Measurements from ENCODE around the gene AMZ2. TPM values are rescaled to one million over a fixed set of nuclear protein-coding genes. Genes with fewer than 3 reads are reported as not detected.
A peak's percentile ranks its signal among the peaks of the same experiment; 100 is the strongest.
"Not testable (repeated sequence)": the region's sequence is repeated elsewhere in the genome, so short reads cannot be mapped to it uniquely, and the experiment has no call there.

The AMZ2 gene
- total RNA-seq, 2 donors from 2014 or later = 31.5 to 44.1 TPM

GRCh38 chr17:68235336-68235791, 12.5 kb upstream of the AMZ2 start:
- H3K9me3 ChIP-seq; intact Hi-C loops (cut with DNase I); H3K4me1 ChIP-seq; DNase-seq; H3K36me3 ChIP-seq; H3K27me3 ChIP-seq; H3K4me3 ChIP-seq; H3K27ac ChIP-seq: not testable (repeated sequence)
- H3K9ac ChIP-seq (ENCODE audit: low read depth in 2 of 2, low read length in 2 of 2) = peak overlapping the region in 1 of 2 donors; percentile 24

GRCh38 chr17:68237369-68238163, 10.3 kb upstream of the AMZ2 start:
- H3K9ac ChIP-seq (ENCODE audit: low read depth in 2 of 2, low read length in 2 of 2); H3K27me3 ChIP-seq; H3K4me3 ChIP-seq; H3K4me1 ChIP-seq; H3K9me3 ChIP-seq; intact Hi-C loops (cut with DNase I); H3K36me3 ChIP-seq: not testable (repeated sequence)
- H3K27ac ChIP-seq = peak overlapping the region; percentile 66
- DNase-seq = peak; percentile 29

DNA sequence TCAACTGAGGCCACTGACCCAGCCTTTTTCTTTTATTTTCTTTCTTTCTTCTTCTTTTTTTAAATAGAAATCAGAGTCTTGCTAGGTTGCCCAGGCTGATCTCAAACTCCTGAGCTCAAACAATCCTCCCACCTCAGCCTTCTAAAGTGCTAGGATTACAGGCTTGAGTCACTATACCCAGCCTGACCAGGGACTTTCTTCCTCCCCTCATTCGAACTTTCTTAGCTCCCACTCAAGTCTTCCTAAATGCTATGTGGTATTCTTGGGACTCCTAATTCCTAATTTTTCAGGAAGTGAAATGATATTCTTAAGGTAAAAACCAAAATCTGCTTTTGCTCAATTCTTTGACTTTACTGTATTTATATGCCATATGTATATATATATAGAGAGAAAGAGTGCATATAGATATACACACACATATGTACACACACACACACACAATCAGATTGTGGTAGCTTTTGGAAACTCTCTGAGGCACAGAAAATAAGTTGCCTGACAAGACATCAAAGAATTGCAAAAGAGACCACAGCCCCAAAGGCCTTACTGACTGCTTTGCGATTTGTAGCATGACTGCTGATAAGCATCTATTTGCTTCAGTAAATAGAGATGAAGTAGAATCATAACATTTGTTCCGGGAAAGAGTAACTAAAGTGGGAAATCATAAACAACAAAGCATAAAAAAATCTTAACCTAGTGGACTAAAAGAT, 9.5 kb upstream of the AMZ2 start:
- intact Hi-C loops (cut with DNase I) = no loop called here
- H3K9me3 ChIP-seq = no peaks in the 10 kb centered on the region
- H3K36me3 ChIP-seq = no peaks in the 10 kb centered on the region
- no peak overlapping the region for H3K4me3 ChIP-seq
- TF ChIP-seq, protein P1, sequence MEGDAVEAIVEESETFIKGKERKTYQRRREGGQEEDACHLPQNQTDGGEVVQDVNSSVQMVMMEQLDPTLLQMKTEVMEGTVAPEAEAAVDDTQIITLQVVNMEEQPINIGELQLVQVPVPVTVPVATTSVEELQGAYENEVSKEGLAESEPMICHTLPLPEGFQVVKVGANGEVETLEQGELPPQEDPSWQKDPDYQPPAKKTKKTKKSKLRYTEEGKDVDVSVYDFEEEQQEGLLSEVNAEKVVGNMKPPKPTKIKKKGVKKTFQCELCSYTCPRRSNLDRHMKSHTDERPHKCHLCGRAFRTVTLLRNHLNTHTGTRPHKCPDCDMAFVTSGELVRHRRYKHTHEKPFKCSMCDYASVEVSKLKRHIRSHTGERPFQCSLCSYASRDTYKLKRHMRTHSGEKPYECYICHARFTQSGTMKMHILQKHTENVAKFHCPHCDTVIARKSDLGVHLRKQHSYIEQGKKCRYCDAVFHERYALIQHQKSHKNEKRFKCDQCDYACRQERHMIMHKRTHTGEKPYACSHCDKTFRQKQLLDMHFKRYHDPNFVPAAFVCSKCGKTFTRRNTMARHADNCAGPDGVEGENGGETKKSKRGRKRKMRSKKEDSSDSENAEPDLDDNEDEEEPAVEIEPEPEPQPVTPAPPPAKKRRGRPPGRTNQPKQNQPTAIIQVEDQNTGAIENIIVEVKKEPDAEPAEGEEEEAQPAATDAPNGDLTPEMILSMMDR (IDR thresholded peaks at IDR 0.05) = no peak
- peak overlapping the region; percentile 66 for H3K27ac ChIP-seq
- no peak for DNase-seq
- H3K9ac ChIP-seq (ENCODE audit: low read depth in 2 of 2, low read length in 2 of 2) = no peak overlapping the region
- no peaks in the 10 kb centered on the region for H3K27me3 ChIP-seq
- no peaks in the 10 kb centered on the region for H3K4me1 ChIP-seq

GRCh38 chr17:68238871-68239253, 9.0 kb upstream of the AMZ2 start:
- Histone ChIP-seq H3K4me3 (no peak overlapping the region), H3K27ac (peak overlapping the region; percentile 47), H3K27me3 (no peaks in the 10 kb centered on the region), H3K9ac (ENCODE audit: low read depth in 2 of 2, low read length in 2 of 2) (no peak overlapping the region), H3K36me3 (no peaks in the 10 kb centered on the region), H3K4me1 (no peaks in the 10 kb centered on the region), H3K9me3 (no peaks in the 10 kb centered on the region)
- intact Hi-C loops (cut with DNase I) = no loop called here
- no peak for DNase-seq
- TF ChIP-seq, protein P1 (IDR thresholded peaks at IDR 0.05) = no peak

DNA sequence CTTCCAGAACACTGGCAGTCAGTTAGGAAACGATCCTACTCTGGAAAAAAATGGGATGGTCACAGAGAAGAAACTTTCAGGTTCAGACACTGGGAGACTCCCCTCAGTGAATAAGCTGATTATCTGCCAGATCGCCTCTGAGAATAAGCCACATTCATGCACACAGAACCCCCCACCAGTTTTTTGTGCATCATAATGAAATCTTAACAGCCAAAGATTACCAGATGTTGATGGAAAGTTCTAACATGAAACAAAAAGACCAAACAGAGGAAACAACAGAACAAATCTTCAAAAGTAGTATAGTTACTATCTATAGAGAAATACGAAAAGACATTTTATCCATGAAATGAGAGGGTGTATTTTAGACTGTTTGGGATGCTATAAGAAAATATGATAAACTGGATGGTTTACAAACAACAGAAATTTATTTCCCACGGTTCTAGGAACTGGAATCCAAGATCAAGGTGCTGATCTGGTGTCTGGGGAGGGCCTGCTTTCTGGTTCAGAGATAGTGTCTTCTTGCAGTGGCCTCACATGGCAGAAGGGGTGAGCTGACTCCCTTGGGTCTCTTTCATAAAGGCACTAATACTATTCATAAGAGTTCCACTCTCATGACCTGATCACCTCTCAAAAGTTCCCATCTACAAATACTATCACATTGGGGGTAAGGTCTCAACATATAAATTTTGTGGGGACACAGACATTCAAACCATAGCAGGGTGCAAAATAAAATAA, 8.0 kb upstream of the AMZ2 start:
- no peaks in the 10 kb centered on the region for H3K4me1 ChIP-seq
- intact Hi-C loops (cut with DNase I) = no loop called here
- H3K27ac ChIP-seq = peak overlapping the region; percentile 47

More for the DNA sequence above, 8.0 kb upstream of the AMZ2 start:
- TF ChIP-seq, protein P1 (IDR thresholded peaks at IDR 0.05) = no peak
- H3K27me3 ChIP-seq = no peaks in the 10 kb centered on the region
- H3K9ac ChIP-seq (ENCODE audit: low read depth in 2 of 2, low read length in 2 of 2) = peak overlapping the region in 1 of 2 donors; percentile 36
- no peaks in the 10 kb centered on the region for H3K36me3 ChIP-seq
- no peak for DNase-seq
- no peaks in the 10 kb centered on the region for H3K9me3 ChIP-seq
- H3K4me3 ChIP-seq = no peak overlapping the region

All from colonic mucosa (tissue), 4 donors.